ENCODE measurements around the gene ZSWIM8. TPM values are rescaled to one million over a fixed set of nuclear protein-coding genes. Genes with fewer than 3 reads are reported as not detected.

Gene ZSWIM8
- total and polyA plus RNA-seq, 2 experiments from 2014 or later: 20.5 to 30.4 TPM

DNA sequence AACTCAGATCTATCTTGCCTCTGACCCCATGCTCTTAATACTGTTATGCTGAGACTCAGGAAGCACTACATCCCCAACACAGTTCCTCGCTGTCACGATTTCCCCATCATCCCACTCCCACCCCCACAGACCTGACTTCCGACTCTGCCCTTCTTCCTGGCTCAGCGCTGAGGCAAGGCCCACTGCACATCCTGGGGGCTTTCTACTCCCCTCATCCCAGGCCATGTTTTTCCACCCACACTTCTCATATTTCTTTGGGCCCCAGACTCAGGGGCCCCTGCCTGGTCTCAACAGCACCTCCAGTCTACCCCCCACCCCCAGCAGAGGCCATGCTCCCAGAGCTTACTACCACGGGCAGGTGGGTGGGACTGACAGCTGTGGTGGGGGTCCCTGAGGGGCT, 33.7 kb downstream of the ZSWIM8 start (continued):
- TF ChIP-seq STAT1 (IDR thresholded peaks at IDR 0.05; ENCODE audit: unreplicated experiment): no peak

DNA sequence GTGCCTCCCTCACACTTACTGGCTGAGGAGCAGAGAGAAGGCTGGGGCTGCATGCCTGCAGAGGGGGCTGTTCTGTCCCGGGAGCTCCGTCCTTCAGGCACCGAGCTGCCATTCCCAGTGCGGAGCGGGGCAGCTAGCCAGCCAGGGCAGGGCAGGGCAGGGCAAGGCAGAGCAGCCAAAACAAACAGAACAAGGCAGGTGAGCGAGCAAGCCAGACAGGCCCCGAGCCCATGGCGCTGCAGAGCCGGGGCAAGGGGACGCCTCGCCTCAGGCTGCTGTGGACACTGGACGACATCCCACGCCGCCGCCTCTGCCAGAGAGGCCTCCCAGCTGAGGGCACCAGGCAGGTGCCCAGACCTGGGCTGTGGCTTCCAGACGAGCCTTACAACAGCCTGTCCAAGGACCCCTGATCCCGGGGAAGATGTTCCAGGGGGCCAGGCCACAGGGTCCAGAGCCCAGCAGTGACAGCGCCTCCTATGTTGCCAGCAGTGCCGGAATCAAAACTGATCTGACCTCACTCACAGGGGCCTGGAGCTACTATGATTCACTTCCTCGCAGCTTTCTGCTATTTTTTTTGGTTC, 34.2 kb downstream of the ZSWIM8 start:
- peaks cover 9% of the 10 kb centered on the region for H3K27me3 Mint-ChIP-seq (ENCODE audit: insufficient read depth, low read depth, poor library complexity)
- Histone ChIP-seq H4K20me1 (replicated peaks; ENCODE audit: insufficient read depth) (peaks cover 13% of the 10 kb centered on the region), H3K27me3 (ENCODE audit: insufficient read depth) (no peaks in the 10 kb centered on the region), H2AFZ (no peak overlapping the region), H3K27ac (ENCODE audit: low read depth) (peak overlapping the region; percentile 32; the same call in 1 of the 2 replicates), H3K36me3 (ENCODE audit: insufficient read depth) (peaks cover 6% of the 10 kb centered on the region; the same call in 1 of the 2 replicates), H3F3A (replicated peaks; ENCODE audit: low read depth) (0 out of 2 replicates have a peak, but pooled peaks cover 3% of the 10 kb centered on the region), H3K4me3 (no peak overlapping the region), H3K4me1 (ENCODE audit: insufficient read depth) (no peaks in the 10 kb centered on the region), H3K79me2 (replicated peaks; ENCODE audit: insufficient read depth) (no peaks in the 10 kb centered on the region), H3K9me2 (ENCODE audit: insufficient read depth) (no peaks in the 10 kb centered on the region), H3K4me2 (no peak overlapping the region)
- no peaks in the 10 kb centered on the region for H3K9me3 Mint-ChIP-seq
- peaks cover 29% of the 10 kb centered on the region for H3K36me3 Mint-ChIP-seq (ENCODE audit: low read depth)
- H3K27ac Mint-ChIP-seq: peak overlapping the region; percentile 75; the same call in 1 of the 2 replicates
- no peak overlapping the region; the same call in 2 of the 3 replicates for H3K4me3 Mint-ChIP-seq
- ATAC-seq (peak; percentile 79), DNase-seq (ENCODE audit: low spot score) (peak; percentile 48)
- no peak for TF ChIP-seq JUNB (IDR thresholded peaks at IDR 0.05; ENCODE audit: unreplicated experiment)
- TF ChIP-seq, protein P1, sequence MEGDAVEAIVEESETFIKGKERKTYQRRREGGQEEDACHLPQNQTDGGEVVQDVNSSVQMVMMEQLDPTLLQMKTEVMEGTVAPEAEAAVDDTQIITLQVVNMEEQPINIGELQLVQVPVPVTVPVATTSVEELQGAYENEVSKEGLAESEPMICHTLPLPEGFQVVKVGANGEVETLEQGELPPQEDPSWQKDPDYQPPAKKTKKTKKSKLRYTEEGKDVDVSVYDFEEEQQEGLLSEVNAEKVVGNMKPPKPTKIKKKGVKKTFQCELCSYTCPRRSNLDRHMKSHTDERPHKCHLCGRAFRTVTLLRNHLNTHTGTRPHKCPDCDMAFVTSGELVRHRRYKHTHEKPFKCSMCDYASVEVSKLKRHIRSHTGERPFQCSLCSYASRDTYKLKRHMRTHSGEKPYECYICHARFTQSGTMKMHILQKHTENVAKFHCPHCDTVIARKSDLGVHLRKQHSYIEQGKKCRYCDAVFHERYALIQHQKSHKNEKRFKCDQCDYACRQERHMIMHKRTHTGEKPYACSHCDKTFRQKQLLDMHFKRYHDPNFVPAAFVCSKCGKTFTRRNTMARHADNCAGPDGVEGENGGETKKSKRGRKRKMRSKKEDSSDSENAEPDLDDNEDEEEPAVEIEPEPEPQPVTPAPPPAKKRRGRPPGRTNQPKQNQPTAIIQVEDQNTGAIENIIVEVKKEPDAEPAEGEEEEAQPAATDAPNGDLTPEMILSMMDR (conservative IDR thresholded peaks at IDR 0.05; ENCODE audit: low read depth in 2 of 2): peak in 1 of 2 experiments; percentile 48; a peak in 2 of 4 replicates
- peaks cover 6% of the 10 kb centered on the region for H3K4me1 Mint-ChIP-seq

DNA sequence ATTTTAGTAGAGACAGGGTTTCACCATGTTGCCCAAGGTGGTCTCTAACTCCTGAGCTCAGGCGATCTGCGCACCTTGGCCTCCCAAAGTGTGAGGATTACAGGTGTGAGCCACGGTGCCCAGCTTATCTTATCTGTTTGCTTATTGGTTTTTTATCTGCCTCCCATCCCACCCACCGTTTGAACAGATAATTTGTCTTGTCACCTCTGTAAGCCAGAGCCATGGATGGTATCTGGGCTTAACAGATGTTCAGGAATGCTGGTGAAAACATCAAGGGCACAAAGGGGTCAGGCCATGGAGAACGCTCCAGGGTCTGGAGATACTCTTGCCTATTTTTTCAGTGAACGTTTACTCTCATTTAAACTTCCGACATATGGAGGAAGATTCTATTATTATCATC, 38.0 kb downstream of the ZSWIM8 start:
- H3K9me3 Mint-ChIP-seq: no peaks in the 10 kb centered on the region
- H3K9me2 ChIP-seq (ENCODE audit: insufficient read depth): no peaks in the 10 kb centered on the region
- peaks cover 6% of the 10 kb centered on the region; the same call in 2 of the 3 replicates for H3K4me1 Mint-ChIP-seq
- no peak overlapping the region for H3K4me2 ChIP-seq
- no peaks in the 10 kb centered on the region for H3K79me2 ChIP-seq (replicated peaks; ENCODE audit: insufficient read depth)
- no peaks in the 10 kb centered on the region for H3F3A ChIP-seq (replicated peaks; ENCODE audit: low read depth)
- H3K27ac Mint-ChIP-seq: no peak overlapping the region
- no peaks in the 10 kb centered on the region for H3K27me3 ChIP-seq (ENCODE audit: insufficient read depth)
- ATAC-seq (no peak), DNase-seq (ENCODE audit: low spot score) (no peak)
- TF ChIP-seq, protein P1 (conservative IDR thresholded peaks at IDR 0.05; ENCODE audit: low read depth in 2 of 2): no peak
- no peak for TF ChIP-seq CREB1 (CRISPR knock-in tag; IDR thresholded peaks at IDR 0.05; ENCODE audit: low read depth)
- no peak overlapping the region for H3K4me3 ChIP-seq
- no peak overlapping the region for H3K4me3 Mint-ChIP-seq
- H4K20me1 ChIP-seq (replicated peaks; ENCODE audit: insufficient read depth): peaks cover 4% of the 10 kb centered on the region; the same call in 1 of the 2 replicates
- peaks cover 26% of the 10 kb centered on the region for H3K36me3 Mint-ChIP-seq (ENCODE audit: low read depth)
- H2AFZ ChIP-seq: no peak overlapping the region
- H3K27ac ChIP-seq (ENCODE audit: low read depth): no peak overlapping the region
- no peaks in the 10 kb centered on the region for H3K4me1 ChIP-seq (ENCODE audit: insufficient read depth)
- H3K27me3 Mint-ChIP-seq (ENCODE audit: insufficient read depth, low read depth, poor library complexity): peaks cover 8% of the 10 kb centered on the region
- peaks cover 6% of the 10 kb centered on the region; the same call in 1 of the 2 replicates for H3K36me3 ChIP-seq (ENCODE audit: insufficient read depth)

Measured in GM23338 (cell line).